ENCODE results near the gene PRRT3.
"Not testable (repeated sequence)": the region's sequence is repeated elsewhere in the genome, so short reads cannot be mapped to it uniquely, and the experiment has no call there.

Gene PRRT3

DNA sequence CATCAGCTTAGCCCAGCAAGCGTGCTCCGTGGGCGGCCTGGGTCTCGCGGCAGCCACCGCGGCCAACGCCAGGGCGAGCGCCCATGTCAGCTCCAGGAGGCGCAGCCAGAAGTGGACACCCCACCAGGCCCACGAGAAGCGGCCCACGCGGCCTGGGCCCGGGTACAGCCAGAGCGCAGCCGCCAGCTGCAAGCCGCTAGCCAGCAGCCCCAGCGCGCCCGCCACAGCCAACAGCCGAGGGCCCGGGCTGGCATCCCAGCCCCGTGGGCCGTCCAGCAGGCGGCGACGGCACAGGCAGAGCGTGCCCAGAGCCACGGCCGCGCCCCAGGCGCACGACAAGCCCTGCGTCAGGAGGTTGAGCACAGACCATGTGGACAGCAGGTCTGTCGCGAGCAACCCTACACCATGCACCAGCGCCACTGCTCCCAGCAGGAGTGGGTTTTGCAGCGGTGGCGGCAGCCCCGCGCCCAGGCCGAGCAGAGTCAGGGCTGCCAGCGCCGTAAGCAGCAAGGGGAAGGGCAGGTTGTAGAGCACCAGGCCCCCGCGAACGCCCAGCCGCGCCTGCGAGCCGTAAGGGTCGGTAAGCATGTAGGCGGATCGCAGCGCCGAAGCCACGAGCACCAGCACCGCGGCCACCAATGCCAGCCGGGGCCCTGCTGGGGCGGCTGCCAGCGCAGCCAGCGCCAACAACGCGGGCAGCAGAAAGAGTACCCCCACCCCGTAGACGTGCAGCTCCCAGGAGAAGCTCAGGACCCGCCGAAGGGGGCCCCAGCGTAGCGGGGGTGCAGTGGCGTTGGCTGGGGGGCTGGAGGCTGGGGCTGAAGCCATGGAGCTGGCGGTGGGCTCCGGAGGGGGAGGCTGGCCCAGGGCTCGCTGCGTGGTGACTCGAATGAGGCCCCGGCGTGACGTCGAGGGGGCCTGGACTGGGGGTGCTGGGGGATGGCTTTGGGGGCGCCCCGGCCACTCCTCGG is 4.9 kb downstream of the PRRT3 start:
- no peak overlapping the region for H3K27ac ChIP-seq (ENCODE audit: low read depth, low read length, severe bottlenecking)
- 74 to 87% methylated on average over 62 to 74 of the region's 86 CpGs for WGBS, 2 experiments (ENCODE audit: insufficient coverage in 2 of 2)
- H3K9me3 ChIP-seq (ENCODE audit: control insufficient read depth, low read length) = no peaks in the 10 kb centered on the region
- peak overlapping the region; percentile 51 for H3K4me3 ChIP-seq (ENCODE audit: extremely low read depth, insufficient read depth, low read length, poor library complexity, severe bottlenecking)
- peaks cover 2% of the 10 kb centered on the region for H3K36me3 ChIP-seq (ENCODE audit: control insufficient read depth, insufficient read depth, low read length)
- H3K4me1 ChIP-seq (ENCODE audit: control insufficient read depth, insufficient read depth, low read length, poor library complexity, severe bottlenecking) = peaks cover 4% of the 10 kb centered on the region

GRCh38 chr3:9946112-9947024 is 5.8 kb downstream of the PRRT3 start:
- no peaks in the 10 kb centered on the region for H3K4me1 ChIP-seq (ENCODE audit: control insufficient read depth, insufficient read depth, low read length, poor library complexity, severe bottlenecking)

GRCh38 chr3:9945358-9945757 is 6.8 kb downstream of the PRRT3 start:
- WGBS, 2 experiments (ENCODE audit: insufficient coverage in 2 of 2) = 96 to 98% methylated on average over 8 of the region's 10 CpGs
- Histone ChIP-seq H3K4me1 (ENCODE audit: control insufficient read depth, insufficient read depth, low read length, poor library complexity, severe bottlenecking) (no peaks in the 10 kb centered on the region), H3K4me3 (ENCODE audit: extremely low read depth, insufficient read depth, low read length, poor library complexity, severe bottlenecking) (no peak overlapping the region), H3K9me3 (ENCODE audit: control insufficient read depth, low read length) (no peaks in the 10 kb centered on the region), H3K27ac (ENCODE audit: low read depth, low read length, severe bottlenecking) (no peak overlapping the region), H3K36me3 (ENCODE audit: control insufficient read depth, insufficient read depth, low read length) (peaks cover 11% of the 10 kb centered on the region)

More at GRCh38 chr3:9946112-9947024, 5.8 kb downstream of the PRRT3 start:
- 12% methylated on average over 71 to 90 of the region's 90 CpGs for WGBS, 2 experiments (ENCODE audit: insufficient coverage in 2 of 2)
- H3K4me3 ChIP-seq (ENCODE audit: extremely low read depth, insufficient read depth, low read length, poor library complexity, severe bottlenecking) = peak overlapping the region; percentile 51
- peaks cover 3% of the 10 kb centered on the region for H3K36me3 ChIP-seq (ENCODE audit: control insufficient read depth, insufficient read depth, low read length)
- no peak overlapping the region for H3K27ac ChIP-seq (ENCODE audit: low read depth, low read length, severe bottlenecking)
- no peaks in the 10 kb centered on the region for H3K9me3 ChIP-seq (ENCODE audit: control insufficient read depth, low read length)

GRCh38 chr3:9944271-9944670 is 7.9 kb downstream of the PRRT3 start:
- Histone ChIP-seq H3K36me3 (ENCODE audit: control insufficient read depth, insufficient read depth, low read length) (peaks cover 11% of the 10 kb centered on the region), H3K4me1 (ENCODE audit: control insufficient read depth, insufficient read depth, low read length, poor library complexity, severe bottlenecking) (no peaks in the 10 kb centered on the region), H3K4me3 (ENCODE audit: extremely low read depth, insufficient read depth, low read length, poor library complexity, severe bottlenecking) (no peak overlapping the region), H3K27ac (ENCODE audit: low read depth, low read length, severe bottlenecking) (no peak overlapping the region), H3K9me3 (ENCODE audit: control insufficient read depth, low read length) (no peaks in the 10 kb centered on the region)
- 95 to 98% methylated on average over 8 of the region's 11 CpGs for WGBS, 2 experiments (ENCODE audit: insufficient coverage in 2 of 2)

DNA sequence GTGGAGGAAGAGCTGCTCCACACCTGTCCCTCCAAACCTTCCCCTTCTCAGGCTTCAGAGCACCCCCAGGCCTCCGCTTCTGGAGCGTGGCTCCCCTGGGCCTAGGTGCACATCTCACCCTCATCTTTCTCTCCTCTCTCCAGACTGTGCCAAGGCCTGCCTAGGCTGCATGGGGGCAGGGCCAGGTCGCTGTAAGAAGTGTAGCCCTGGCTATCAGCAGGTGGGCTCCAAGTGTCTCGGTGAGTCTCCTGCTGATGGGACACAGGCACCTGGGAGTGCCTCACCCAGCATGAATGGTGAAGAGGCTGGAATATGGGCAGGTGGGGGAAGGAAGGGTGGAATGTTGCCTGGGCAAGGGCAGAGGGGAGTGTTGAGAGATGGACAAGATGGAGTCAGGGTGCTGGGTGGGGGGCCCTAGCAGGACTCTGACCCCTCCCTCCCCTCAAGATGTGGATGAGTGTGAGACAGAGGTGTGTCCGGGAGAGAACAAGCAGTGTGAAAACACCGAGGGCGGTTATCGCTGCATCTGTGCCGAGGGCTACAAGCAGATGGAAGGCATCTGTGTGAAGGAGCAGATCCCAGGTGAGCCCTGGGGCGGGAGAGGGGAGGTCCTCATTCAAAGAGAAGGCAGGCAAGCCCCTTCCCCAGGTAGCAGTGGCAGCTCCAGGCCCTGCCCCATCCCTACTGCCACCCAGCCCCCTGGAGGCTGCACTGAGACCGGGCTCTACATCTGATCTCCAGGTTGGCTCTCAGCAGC is 9.1 kb downstream of the PRRT3 start:
- 83 to 97% methylated on average over 4 to 9 of the region's 11 CpGs for WGBS, 2 experiments (ENCODE audit: insufficient coverage in 2 of 2)
- H3K4me3 ChIP-seq (ENCODE audit: extremely low read depth, insufficient read depth, low read length, poor library complexity, severe bottlenecking) = no peak overlapping the region
- peaks cover 11% of the 10 kb centered on the region for H3K36me3 ChIP-seq (ENCODE audit: control insufficient read depth, insufficient read depth, low read length)
- no peak overlapping the region for H3K27ac ChIP-seq (ENCODE audit: low read depth, low read length, severe bottlenecking)
- no peaks in the 10 kb centered on the region for H3K4me1 ChIP-seq (ENCODE audit: control insufficient read depth, insufficient read depth, low read length, poor library complexity, severe bottlenecking)
- no peaks in the 10 kb centered on the region for H3K9me3 ChIP-seq (ENCODE audit: control insufficient read depth, low read length)

DNA sequence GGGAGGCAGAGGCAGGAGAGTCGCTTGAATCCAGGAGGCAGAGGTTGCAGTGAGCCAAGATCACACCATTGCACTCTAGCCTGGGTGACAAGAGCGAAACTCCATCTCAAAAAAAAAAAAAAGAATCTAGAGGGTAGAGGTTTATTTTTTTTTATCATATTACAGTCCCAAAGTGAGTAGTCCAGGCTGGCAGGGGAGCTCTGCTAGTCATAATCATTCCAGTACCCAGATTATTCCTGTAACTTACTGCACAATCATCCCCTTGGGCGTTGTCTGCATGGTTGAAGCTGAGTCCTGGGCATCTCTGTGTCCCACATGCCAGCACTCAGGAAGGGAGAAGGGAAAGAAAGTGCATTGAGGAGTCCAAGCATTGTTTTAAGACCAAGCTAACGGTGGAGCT is 10.0 kb downstream of the PRRT3 start:
- peaks cover 18% of the 10 kb centered on the region for H3K36me3 ChIP-seq (ENCODE audit: control insufficient read depth, insufficient read depth, low read length)
- 67 to 82% methylated on average over 1 to 3 of the region's 4 CpGs for WGBS, 2 experiments (ENCODE audit: insufficient coverage in 2 of 2)
- H3K27ac ChIP-seq (ENCODE audit: low read depth, low read length, severe bottlenecking) = no peak overlapping the region

DNA sequence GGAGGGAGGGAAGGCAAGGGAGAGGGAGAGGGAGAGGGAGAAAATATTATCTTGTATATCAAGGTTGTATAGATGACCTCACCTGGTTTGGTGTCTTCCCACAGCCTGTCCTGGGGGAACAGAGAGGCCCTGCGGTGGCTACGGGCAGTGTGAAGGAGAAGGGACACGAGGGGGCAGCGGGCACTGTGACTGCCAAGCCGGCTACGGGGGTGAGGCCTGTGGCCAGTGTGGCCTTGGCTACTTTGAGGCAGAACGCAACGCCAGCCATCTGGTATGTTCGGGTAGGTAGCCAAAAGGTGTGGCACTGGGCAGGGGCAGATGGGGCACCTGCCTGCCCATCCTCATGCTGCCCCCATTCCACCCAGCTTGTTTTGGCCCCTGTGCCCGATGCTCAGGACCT is 11.5 kb downstream of the PRRT3 start:
- no peaks in the 10 kb centered on the region for H3K4me1 ChIP-seq (ENCODE audit: control insufficient read depth, insufficient read depth, low read length, poor library complexity, severe bottlenecking)
- 96% methylated on average over 9 to 10 of the region's 10 CpGs for WGBS, 2 experiments (ENCODE audit: insufficient coverage in 2 of 2)
- H3K4me3 ChIP-seq (ENCODE audit: extremely low read depth, insufficient read depth, low read length, poor library complexity, severe bottlenecking) = no peak overlapping the region
- H3K27ac ChIP-seq (ENCODE audit: low read depth, low read length, severe bottlenecking) = no peak overlapping the region
- H3K36me3 ChIP-seq (ENCODE audit: control insufficient read depth, insufficient read depth, low read length) = peaks cover 31% of the 10 kb centered on the region
- no peaks in the 10 kb centered on the region for H3K9me3 ChIP-seq (ENCODE audit: control insufficient read depth, low read length)

More for the DNA sequence above, 10.0 kb downstream of the PRRT3 start:
- Histone ChIP-seq H3K4me1 (ENCODE audit: control insufficient read depth, insufficient read depth, low read length, poor library complexity, severe bottlenecking) (no peaks in the 10 kb centered on the region), H3K9me3 (ENCODE audit: control insufficient read depth, low read length) (no peaks in the 10 kb centered on the region), H3K4me3 (ENCODE audit: extremely low read depth, insufficient read depth, low read length, poor library complexity, severe bottlenecking) (no peak overlapping the region)

- not testable (repeated sequence) for H3K4me1 ChIP-seq (ENCODE audit: control insufficient read depth, insufficient read depth, low read length, poor library complexity, severe bottlenecking); H3K4me3 ChIP-seq (ENCODE audit: extremely low read depth, insufficient read depth, low read length, poor library complexity, severe bottlenecking); H3K27ac ChIP-seq (ENCODE audit: low read depth, low read length, severe bottlenecking); H3K9me3 ChIP-seq (ENCODE audit: control insufficient read depth, low read length)
- peaks cover 35% of the 10 kb centered on the region for H3K36me3 ChIP-seq (ENCODE audit: control insufficient read depth, insufficient read depth, low read length)
- no CpG with 5 or more reads among the region's 32 CpGs for WGBS, 2 experiments (ENCODE audit: insufficient coverage in 2 of 2)
Observed at GRCh38 chr3:9939906-9940305, 12.3 kb downstream of the PRRT3 start.

GRCh38 chr3:9938966-9939365 is 13.2 kb downstream of the PRRT3 start:
- H3K4me3 ChIP-seq (ENCODE audit: extremely low read depth, insufficient read depth, low read length, poor library complexity, severe bottlenecking) = no peak overlapping the region
- H3K9me3 ChIP-seq (ENCODE audit: control insufficient read depth, low read length) = no peaks in the 10 kb centered on the region
- peaks cover 33% of the 10 kb centered on the region for H3K36me3 ChIP-seq (ENCODE audit: control insufficient read depth, insufficient read depth, low read length)
- no peaks in the 10 kb centered on the region for H3K4me1 ChIP-seq (ENCODE audit: control insufficient read depth, insufficient read depth, low read length, poor library complexity, severe bottlenecking)
- WGBS, 2 experiments (ENCODE audit: insufficient coverage in 2 of 2) = no CpG with 5 or more reads among the region's 2 CpGs
- no peak overlapping the region for H3K27ac ChIP-seq (ENCODE audit: low read depth, low read length, severe bottlenecking)

Measured in mesodermal cell (in vitro differentiated cells).